Gastrocnemius medialis (tissue), 4 donors: ENCODE data around the gene EFNA1. TPM values are rescaled to one million over a fixed set of nuclear protein-coding genes. Genes with fewer than 3 reads are reported as not detected.

Experiments used
- ATAC-seq, 2 donors: fragments of 150-250 bp; one replicate each; pipeline ENCODE4 v1.9.1; 2016
- DNase-seq, 2 donors: peaks; one replicate each; pipeline ENCODE4 v3.0.0-alpha.2; 2019
- H3K27ac ChIP-seq, 4 donors: fragments of 200-600 bp; sonication (generic); 1 replicate in 1 of 4; 2 replicates in 3 of 4; pipeline ENCODE4 v1.5.1; 2016 to 2018; ENCODE audit warnings: mild to moderate bottlenecking in 2 of 4, moderate library complexity in 1 of 4
- H3K27me3 ChIP-seq, 3 donors: fragments of 200-600 bp; sonication (generic) in 2 of 3; 1 replicate in 1 of 3; 2 replicates in 2 of 3; pipeline versions ENCODE4 v1.5.1 to v1.6.0; 2016 to 2019; ENCODE audit warnings: mild to moderate bottlenecking in 1 of 3, moderate library complexity in 1 of 3
- H3K36me3 ChIP-seq, 2 donors: fragments of 200-600 bp; sonication (generic) in 1 of 2; one replicate each; pipeline ENCODE4 v1.5.1; 2017 to 2018
- H3K4me1 ChIP-seq, 2 donors: fragments of 200-600 bp; sonication (generic) in 1 of 2; one replicate each; pipeline ENCODE4 v1.5.1; 2016 to 2017; ENCODE audit warnings: mild to moderate bottlenecking in 2 of 2
- H3K4me3 ChIP-seq, 4 donors: fragments of 200-600 bp; sonication (generic) in 3 of 4; 1 replicate in 1 of 4; 2 replicates in 3 of 4; pipeline ENCODE4 v1.5.1; 2016 to 2019; ENCODE audit warnings: mild to moderate bottlenecking in 2 of 4
- H3K9me3 ChIP-seq, 3 donors: fragments of 200-600 bp; sonication (generic) in 2 of 3; 1 replicate in 1 of 3; 2 replicates in 2 of 3; pipeline ENCODE4 v1.5.1; 2016 to 2019
- CTCF ChIP-seq, 5 experiments: fragments of 450-650 bp in 3 of 5; fragments of 200-600 bp in 2 of 5; sonication (generic) in 2 of 5; IDR thresholded peaks in 4 of 5; conservative IDR thresholded peaks in 1 of 5; 1 replicate in 4 of 5; 2 replicates in 1 of 5; pipeline ENCODE4 v1.5.1; 2016 to 2019; ENCODE audit warnings: antibody characterized with exemption in 5 of 5, mild to moderate bottlenecking in 3 of 5, moderate library complexity in 3 of 5
- POLR2A ChIP-seq, 2 donors: fragments of 450-650 bp; IDR thresholded peaks; one replicate each; pipeline ENCODE4 v1.6.1; 2017; ENCODE audit warnings: antibody characterized with exemption in 2 of 2, mild to moderate bottlenecking in 2 of 2, moderate library complexity in 2 of 2
- in situ Hi-C, 4 donors: fragments of 200-750 bp; cut with MboI; loops; one replicate each; pipeline versions ENCODE4 v1.15.0 to v1.8.0; 2017; ENCODE audit warnings: low sequenced_read_pairs in 4 of 4
- intact Hi-C: fragments of 100-400 bp; cut with DNase I; formaldehyde crosslinking; loops from one replicate; pipeline ENCODE4 v1.15.1; 2023; ENCODE audit warnings: low total_unique reads
- total RNA-seq, 4 donors: library from RNA; depleted of rRNA; stranded (reverse); fragments of >200 nt; gene quantifications; one replicate each; pipeline versions ENCODE4 v1.1.0 to v1.2.3, GENCODE V29; 2016

EFNA1 gene
- total RNA-seq, 4 donors from 2014 or later = 12.6 to 35.1 (median 14.4) TPM

- peak overlapping the region; percentile 96 to 100 (median 98) for H3K27ac ChIP-seq
- H3K27me3 ChIP-seq = peaks cover 3 to 9% (median 6%) of the 10 kb centered on the region in 3 donors
- H3K36me3 ChIP-seq = peaks cover 0 to 12% of the 10 kb centered on the region in 2 donors
- ATAC-seq (no peak), DNase-seq (no peak)
- H3K4me1 ChIP-seq = peaks cover 59 to 60% of the 10 kb centered on the region in 2 donors
- in situ Hi-C loops (no loop called here), intact Hi-C loops (loop anchor here (2.0 to 10.0 kb wide), 2 partner anchors 38 to 730 kb away; partner anchors contain the start of genes IL6R, KRTCAP2 and TRIM46)
- peak overlapping the region; percentile 82 to 93 (median 87) for H3K4me3 ChIP-seq
- TF ChIP-seq POLR2A (IDR thresholded peaks at IDR 0.05) (no peak), CTCF (IDR thresholded peaks at IDR 0.05 in 4 of 5, conservative IDR thresholded peaks at IDR 0.05 in 1 of 5) (no peak)
- H3K9me3 ChIP-seq = no peaks in the 10 kb centered on the region
Observed at GRCh38 chr1:155134322-155134721, 6.6 kb downstream of the EFNA1 start.

GRCh38 chr1:155134880-155135414 is 7.3 kb downstream of the EFNA1 start:
- ATAC-seq (peak; percentile 70 to 75), DNase-seq (peak; percentile 82 to 88)
- TF ChIP-seq POLR2A (IDR thresholded peaks at IDR 0.05) = no peak
- TF ChIP-seq CTCF (IDR thresholded peaks at IDR 0.05 in 4 of 5, conservative IDR thresholded peaks at IDR 0.05 in 1 of 5) = no peak
- Histone ChIP-seq H3K27ac (peak overlapping the region; percentile 96 to 100 (median 98)), H3K4me1 (peaks cover 61 to 63% of the 10 kb centered on the region in 2 donors), H3K4me3 (peak overlapping the region; percentile 82 to 93 (median 87)), H3K27me3 (peaks cover 2 to 4% (median 3%) of the 10 kb centered on the region in 3 donors), H3K9me3 (no peaks in the 10 kb centered on the region), H3K36me3 (peaks cover 0 to 12% of the 10 kb centered on the region in 2 donors)
- intact Hi-C loops (loop anchor here (2.0 to 10.0 kb wide), 4 partner anchors 38 to 730 kb away; partner anchors contain the start of genes IL6R, KRTCAP2, TRIM46 and UBE2Q1), in situ Hi-C loops (no loop called here)

- ATAC-seq = peak; percentile 69 to 78
- peaks cover 55 to 61% of the 10 kb centered on the region in 2 donors for H3K4me1 ChIP-seq
- peak within 1 kb of the TSS; percentile 82 to 93 (median 87) for H3K4me3 ChIP-seq
Observed at GRCh38 chr1:155135415-155136028, 7.8 kb downstream of the EFNA1 start, which contains the start of gene SLC50A1. TSS of gene SLC50A1 (plus strand) at chr1:155135852. CDS start at chr1:155135912, 60 bp downstream.

GRCh38 chr1:155136748-155137147 is 9.1 kb downstream of the EFNA1 start:
- H3K4me3 ChIP-seq = peak overlapping the region; percentile 82 to 93 (median 87)
- H3K4me1 ChIP-seq = peaks cover 46 to 50% of the 10 kb centered on the region in 2 donors
- DNase-seq = no peak
- ATAC-seq = no peak
- H3K9me3 ChIP-seq = no peaks in the 10 kb centered on the region
- peak overlapping the region; percentile 96 to 100 (median 98) for H3K27ac ChIP-seq
- H3K36me3 ChIP-seq = peaks cover 0 to 5% of the 10 kb centered on the region in 2 donors
- intact Hi-C loops (loop anchor here (5.0 to 10.0 kb wide), 3 partner anchors 134 to 732 kb away; partner anchors contain the start of genes IL6R, UBE2Q1 and ZBTB7B), in situ Hi-C loops (no loop called here)
- TF ChIP-seq POLR2A (IDR thresholded peaks at IDR 0.05) = no peak
- no peak for TF ChIP-seq CTCF (IDR thresholded peaks at IDR 0.05 in 4 of 5, conservative IDR thresholded peaks at IDR 0.05 in 1 of 5)
- H3K27me3 ChIP-seq = no peaks in the 10 kb centered on the region

More at GRCh38 chr1:155135415-155136028, 7.8 kb downstream of the EFNA1 start, which contains the start of gene SLC50A1:
- intact Hi-C loops = loop anchor here (2.0 to 10.0 kb wide), 4 partner anchors 37 to 731 kb away; partner anchors contain the start of genes IL6R, KRTCAP2, TRIM46 and UBE2Q1
- DNase-seq = peak; percentile 87 to 93
- TF ChIP-seq CTCF (IDR thresholded peaks at IDR 0.05 in 4 of 5, conservative IDR thresholded peaks at IDR 0.05 in 1 of 5) = peak; percentile 43 to 64 (median 59)
- TF ChIP-seq POLR2A (IDR thresholded peaks at IDR 0.05) = peak; percentile 90 to 92
- Histone ChIP-seq H3K27me3 (no peaks in the 10 kb centered on the region), H3K9me3 (no peaks in the 10 kb centered on the region), H3K27ac (peak within 1 kb of the TSS; percentile 96 to 100 (median 98)), H3K36me3 (peaks cover 0 to 12% of the 10 kb centered on the region in 2 donors)
- in situ Hi-C loops = no loop called here
